Occipital lobe (tissue), 2 donors: ENCODE results near the gene FGF18. TPM values are rescaled to one million over a fixed set of nuclear protein-coding genes. Genes with fewer than 3 reads are reported as not detected.
"Not testable (repeated sequence)": the region's sequence is repeated elsewhere in the genome, so short reads cannot be mapped to it uniquely, and the experiment has no call there.

Experiments
- DNase-seq: peaks from one replicate; lab custom pipeline; 2025; lab: John Stamatoyannopoulos, UW
- total RNA-seq: library from RNA; depleted of rRNA; stranded (reverse); fragments of >200 nt; gene quantifications from one replicate; pipeline ENCODE4 v1.2.3, GENCODE V29; 2014

FGF18 gene
- total RNA-seq: 0.62 TPM

GRCh38 chr5:171418982-171419687, at the start of gene FGF18:
TSS of gene FGF18 (plus strand) at chr5:171419647. CDS start at chr5:171420200, 553 bp downstream.
- no peak for DNase-seq

- no peak for DNase-seq
Measured at GRCh38 chr5:171369898-171370297, 49.5 kb upstream of the FGF18 start.

GRCh38 chr5:171370881-171371280, 48.6 kb upstream of the FGF18 start:
- not testable (repeated sequence) for DNase-seq

GRCh38 chr5:171371326-171371725, 48.1 kb upstream of the FGF18 start:
- no peak for DNase-seq

- DNase-seq: no peak
Measured at GRCh38 chr5:171379961-171380360, 39.5 kb upstream of the FGF18 start.

GRCh38 chr5:171384416-171384815, 35.0 kb upstream of the FGF18 start:
- not testable (repeated sequence) for DNase-seq

- DNase-seq: not testable (repeated sequence)
Measured at GRCh38 chr5:171384999-171385398, 34.4 kb upstream of the FGF18 start.

- no peak for DNase-seq
Measured at GRCh38 chr5:171386006-171386671, 33.3 kb upstream of the FGF18 start.

GRCh38 chr5:171386861-171387344, 32.5 kb upstream of the FGF18 start:
- no peak for DNase-seq

- peak; percentile 95 for DNase-seq
Measured at GRCh38 chr5:171387345-171387969, 32.0 kb upstream of the FGF18 start, which contains the start of gene NPM1. TSS of gene NPM1 (plus strand) at chr5:171387849. CDS start at chr5:171387949, 100 bp downstream.

GRCh38 chr5:171387970-171388815, 31.3 kb upstream of the FGF18 start:
- DNase-seq: peak; percentile 47

GRCh38 chr5:171388816-171389168, 30.7 kb upstream of the FGF18 start:
- no peak for DNase-seq

GRCh38 chr5:171390883-171391677, 28.4 kb upstream of the FGF18 start:
- no peak for DNase-seq

- no peak for DNase-seq
Measured at GRCh38 chr5:171391996-171392577, 27.4 kb upstream of the FGF18 start.

- no peak for DNase-seq
Measured at GRCh38 chr5:171392585-171393159, 26.8 kb upstream of the FGF18 start.

- no peak for DNase-seq
Measured at GRCh38 chr5:171395042-171395441, 24.4 kb upstream of the FGF18 start.

GRCh38 chr5:171396583-171396982, 22.9 kb upstream of the FGF18 start:
- not testable (repeated sequence) for DNase-seq

- DNase-seq: no peak
Measured at GRCh38 chr5:171397190-171397589, 22.3 kb upstream of the FGF18 start.

GRCh38 chr5:171397599-171397998, 21.8 kb upstream of the FGF18 start:
- DNase-seq: no peak

- DNase-seq: not testable (repeated sequence)
Measured at GRCh38 chr5:171398660-171399059, 20.8 kb upstream of the FGF18 start.
